GM19239 (cell line): Measurements from ENCODE around the gene KRTAP4-12.
"Not testable (repeated sequence)": the region's sequence is repeated elsewhere in the genome, so short reads cannot be mapped to it uniquely, and the experiment has no call there.

Source experiments
- DNase-seq: peaks from one replicate; pipeline ENCODE4 v3.0.0; 2011; ENCODE audit warnings: low spot score; ENCODE audit not compliant: insufficient read length
- FAIRE-seq: peaks from 2 replicates; lab custom pipeline; 2011; peaks lifted over from hg19 to GRCh38; lab: Jason Lieb, UNC

KRTAP4-12 gene

GRCh38 chr17:41127371-41127770 lies 3.4 kb upstream of the KRTAP4-12 start:
- no peak for DNase-seq
- FAIRE-seq: no peak

- FAIRE-seq: no peak
These were observed 2.4 kb upstream of the KRTAP4-12 start for GRCh38 chr17:41126412-41126811.

GRCh38 chr17:41125064-41125463 lies 1.1 kb upstream of the KRTAP4-12 start:
- FAIRE-seq (no peak), DNase-seq (no peak)

More at GRCh38 chr17:41126412-41126811, 2.4 kb upstream of the KRTAP4-12 start:
- DNase-seq: no peak

- FAIRE-seq, DNase-seq: not testable (repeated sequence)
These were observed 541 bp downstream of the KRTAP4-12 start for GRCh38 chr17:41123292-41123990.

- DNase-seq: no peak
- FAIRE-seq: no peak
These were observed 2.2 kb downstream of the KRTAP4-12 start for GRCh38 chr17:41121742-41122141.

GRCh38 chr17:41119696-41120690 lies 4.0 kb downstream of the KRTAP4-12 start:
- not testable (repeated sequence) for FAIRE-seq, DNase-seq

GRCh38 chr17:41118721-41119120 lies 5.3 kb downstream of the KRTAP4-12 start:
- FAIRE-seq: no peak

GRCh38 chr17:41117846-41118386 lies 6.1 kb downstream of the KRTAP4-12 start, which contains the start of gene KRTAP4-11:
Gene KRTAP4-11 (minus strand): TSS chr17:41118373. CDS start chr17:41118315, 58 bp downstream.
- not testable (repeated sequence) for DNase-seq, FAIRE-seq

More at GRCh38 chr17:41118721-41119120, 5.3 kb downstream of the KRTAP4-12 start:
- DNase-seq: no peak

- no peak for DNase-seq
- FAIRE-seq: no peak
These were observed 7.7 kb downstream of the KRTAP4-12 start for GRCh38 chr17:41116297-41116696.

- FAIRE-seq: no peak
- DNase-seq: no peak
These were observed 12.7 kb downstream of the KRTAP4-12 start for GRCh38 chr17:41111151-41111885.

- DNase-seq, FAIRE-seq: not testable (repeated sequence)
These were observed 15.1 kb downstream of the KRTAP4-12 start for GRCh38 chr17:41108728-41109386.

GRCh38 chr17:41107941-41108450 lies 16.0 kb downstream of the KRTAP4-12 start:
- FAIRE-seq (no peak), DNase-seq (no peak)

GRCh38 chr17:41105347-41105746 lies 18.6 kb downstream of the KRTAP4-12 start, which contains the start of gene KRTAP4-9:
Gene KRTAP4-9 (plus strand): TSS chr17:41105389. CDS start chr17:41105389, 0 bp downstream.
- not testable (repeated sequence) for FAIRE-seq

GRCh38 chr17:41104386-41105038 lies 19.5 kb downstream of the KRTAP4-12 start:
- FAIRE-seq, DNase-seq: not testable (repeated sequence)

More at GRCh38 chr17:41105347-41105746, 18.6 kb downstream of the KRTAP4-12 start, which contains the start of gene KRTAP4-9:
- DNase-seq: not testable (repeated sequence)

GRCh38 chr17:41103896-41104295 lies 20.1 kb downstream of the KRTAP4-12 start:
- FAIRE-seq: no peak
- no peak for DNase-seq

- FAIRE-seq (no peak), DNase-seq (no peak)
These were observed 22.3 kb downstream of the KRTAP4-12 start, which contains the start of gene KRTAP4-16 for GRCh38 chr17:41101586-41102259. Gene KRTAP4-16 (minus strand): TSS chr17:41102209. CDS start chr17:41102209, 0 bp downstream.

GRCh38 chr17:41099682-41100480 lies 24.1 kb downstream of the KRTAP4-12 start:
- DNase-seq, FAIRE-seq: not testable (repeated sequence)
